ENCODE measurements around the gene TAS2R60. TPM values are rescaled to one million over a fixed set of nuclear protein-coding genes. Genes with fewer than 3 reads are reported as not detected.

Gene TAS2R60
- 0.28 TPM in 1 of 2 replicates, not detected in the other for total RNA-seq

GRCh38 chr7:143443153-143443552 lies at the start of gene TAS2R60:
TSS of gene TAS2R60 (plus strand) at chr7:143443453. CDS start at chr7:143443453, 0 bp downstream.

GRCh38 chr7:143408686-143409561 lies 34.3 kb upstream of the TAS2R60 start, which contains the start of gene EPHA1:
TSS of gene EPHA1 (minus strand) at chr7:143408856. CDS start at chr7:143408805, 51 bp downstream.

GRCh38 chr7:143477501-143478150 lies 34.4 kb downstream of the TAS2R60 start, which contains the start of gene TAS2R41:
TSS of gene TAS2R41 (plus strand) at chr7:143477873. CDS start at chr7:143477873, 0 bp downstream.

Other genes with a start within 250 kb of the TAS2R60 start
- not detected in 2 replicates for gene TAS2R40, start 221.4 kb upstream of the TAS2R60 start, total RNA-seq
- gene GSTK1, start 180.0 kb upstream of the TAS2R60 start, total RNA-seq, result 71.9 and 88.8 TPM in 2 replicates
- not detected in 2 replicates for gene TMEM139, start 158.5 kb upstream of the TAS2R60 start, total RNA-seq
- 10.7 and 15.1 TPM in 2 replicates for gene CASP2, start 155.1 kb upstream of the TAS2R60 start, total RNA-seq
- not detected in 2 replicates for gene CLCN1, start 127.3 kb upstream of the TAS2R60 start, total RNA-seq
- 1.2 and 3.1 TPM in 2 replicates for gene FAM131B, start 80.7 kb upstream of the TAS2R60 start, total RNA-seq
- gene ZYX, start 62.1 kb upstream of the TAS2R60 start, total RNA-seq, result 18.0 and 24.7 TPM in 2 replicates
- 0.58 TPM in 1 of 2 replicates, not detected in the other for gene EPHA1, start 34.6 kb upstream of the TAS2R60 start, total RNA-seq
- not detected in 2 replicates for gene TAS2R41, start 34.4 kb downstream of the TAS2R60 start, total RNA-seq
- 0.38 TPM in 1 of 2 replicates, not detected in the other for gene CTAGE15, start 128.3 kb downstream of the TAS2R60 start, total RNA-seq
- gene TCAF2, start 177.5 kb downstream of the TAS2R60 start, total RNA-seq, result 6.5 and 7.1 TPM in 2 replicates

Data from regular cardiac myocyte (primary cell).